ENCODE results near the gene CD109.
"Not testable (repeated sequence)": the region's sequence is repeated elsewhere in the genome, so short reads cannot be mapped to it uniquely, and the experiment has no call there.

DNA sequence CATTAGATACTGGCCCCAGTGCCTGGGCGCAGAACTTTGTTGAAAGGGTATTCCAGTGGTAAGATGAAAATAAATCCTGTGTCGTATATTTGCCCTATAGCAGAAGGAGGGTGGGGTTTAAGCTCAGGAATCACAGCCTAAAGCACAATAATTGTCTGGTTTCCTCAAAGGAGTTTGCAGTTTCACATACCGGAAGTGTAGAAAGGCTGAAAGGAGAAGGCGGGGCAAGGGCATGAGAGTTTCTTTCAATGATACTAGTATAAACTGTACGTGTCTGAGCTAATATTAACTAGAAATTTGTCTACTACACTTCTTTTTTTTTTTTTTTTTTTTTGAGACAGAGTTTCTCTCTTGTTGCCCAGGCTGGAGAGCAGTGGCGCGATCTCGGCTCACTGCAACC is 29.2 kb downstream of the CD109 start:
- TF ChIP-seq, protein P1, sequence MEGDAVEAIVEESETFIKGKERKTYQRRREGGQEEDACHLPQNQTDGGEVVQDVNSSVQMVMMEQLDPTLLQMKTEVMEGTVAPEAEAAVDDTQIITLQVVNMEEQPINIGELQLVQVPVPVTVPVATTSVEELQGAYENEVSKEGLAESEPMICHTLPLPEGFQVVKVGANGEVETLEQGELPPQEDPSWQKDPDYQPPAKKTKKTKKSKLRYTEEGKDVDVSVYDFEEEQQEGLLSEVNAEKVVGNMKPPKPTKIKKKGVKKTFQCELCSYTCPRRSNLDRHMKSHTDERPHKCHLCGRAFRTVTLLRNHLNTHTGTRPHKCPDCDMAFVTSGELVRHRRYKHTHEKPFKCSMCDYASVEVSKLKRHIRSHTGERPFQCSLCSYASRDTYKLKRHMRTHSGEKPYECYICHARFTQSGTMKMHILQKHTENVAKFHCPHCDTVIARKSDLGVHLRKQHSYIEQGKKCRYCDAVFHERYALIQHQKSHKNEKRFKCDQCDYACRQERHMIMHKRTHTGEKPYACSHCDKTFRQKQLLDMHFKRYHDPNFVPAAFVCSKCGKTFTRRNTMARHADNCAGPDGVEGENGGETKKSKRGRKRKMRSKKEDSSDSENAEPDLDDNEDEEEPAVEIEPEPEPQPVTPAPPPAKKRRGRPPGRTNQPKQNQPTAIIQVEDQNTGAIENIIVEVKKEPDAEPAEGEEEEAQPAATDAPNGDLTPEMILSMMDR (IDR thresholded peaks at IDR 0.05) = not testable (repeated sequence)
- not testable (repeated sequence) for TF ChIP-seq POLR2A (IDR thresholded peaks at IDR 0.05)
